ENCODE data around the gene ARHGAP5.

ARHGAP5 gene

GRCh38 chr14:32075672-32076277, 1.3 kb upstream of the ARHGAP5 start:
- DNase-seq: no peak

GRCh38 chr14:32076278-32077080, 625 bp upstream of the ARHGAP5 start:
- DNase-seq: peak; percentile 62

- no peak for DNase-seq
These were observed 1.1 kb downstream of the ARHGAP5 start for GRCh38 chr14:32078023-32078857.

GRCh38 chr14:32078858-32079216, 1.7 kb downstream of the ARHGAP5 start:
- DNase-seq: no peak

- no peak for DNase-seq
These were observed 2.2 kb downstream of the ARHGAP5 start for GRCh38 chr14:32079264-32079663.

GRCh38 chr14:32080001-32080510, 3.0 kb downstream of the ARHGAP5 start:
- no peak for DNase-seq

- no peak for DNase-seq
These were observed 4.8 kb downstream of the ARHGAP5 start for GRCh38 chr14:32081901-32082300.

GRCh38 chr14:32083315-32083624, 6.2 kb downstream of the ARHGAP5 start:
- DNase-seq: no peak

- no peak for DNase-seq
These were observed 6.7 kb downstream of the ARHGAP5 start for GRCh38 chr14:32083789-32084188.

- DNase-seq: no peak
These were observed 8.2 kb downstream of the ARHGAP5 start for GRCh38 chr14:32085182-32085844.

- DNase-seq: no peak
These were observed 8.8 kb downstream of the ARHGAP5 start for GRCh38 chr14:32085845-32086383.

- no peak for DNase-seq
These were observed 10.2 kb downstream of the ARHGAP5 start for GRCh38 chr14:32087173-32087861.

- DNase-seq: no peak
These were observed 10.8 kb downstream of the ARHGAP5 start for GRCh38 chr14:32087907-32088306.

- DNase-seq: no peak
These were observed 13.6 kb downstream of the ARHGAP5 start for GRCh38 chr14:32090686-32091085.

GRCh38 chr14:32099473-32099872, 22.4 kb downstream of the ARHGAP5 start:
- no peak for DNase-seq

GRCh38 chr14:32100175-32100574, 23.1 kb downstream of the ARHGAP5 start:
- no peak for DNase-seq

- DNase-seq: no peak
These were observed 25.2 kb downstream of the ARHGAP5 start for GRCh38 chr14:32102152-32102787.

GRCh38 chr14:32102968-32103367, 25.9 kb downstream of the ARHGAP5 start:
- DNase-seq: no peak

GRCh38 chr14:32104308-32104707, 27.2 kb downstream of the ARHGAP5 start:
- no peak for DNase-seq

- no peak for DNase-seq
These were observed 27.7 kb downstream of the ARHGAP5 start for GRCh38 chr14:32104803-32105202.

GRCh38 chr14:32109676-32110547, 32.8 kb downstream of the ARHGAP5 start:
- DNase-seq: no peak

All from activated T-cell treated with anti-CD3 and anti-CD28 coated beads for 4 hours (primary cell).